H9 (cell line): Measurements from ENCODE around the gene DIP2C. TPM values are rescaled to one million over a fixed set of nuclear protein-coding genes. Genes with fewer than 3 reads are reported as not detected.

Experiments used
- DNase-seq: peaks from one replicate; pipeline ENCODE4 v3.0.0-alpha.2; 2017
- H2AFZ ChIP-seq: one replicate; pipeline ENCODE4 v1.6.1; 2013; ENCODE audit warnings: mild to moderate bottlenecking, low read length, control low read depth, moderate library complexity
- H2AK5ac ChIP-seq: 2 replicates; pipeline ENCODE4 v1.6.1; 2013; ENCODE audit warnings: low read length, control low read depth, mixed read lengths; ENCODE audit not compliant: insufficient read length
- H2BK120ac ChIP-seq: one replicate; pipeline ENCODE4 v1.6.1; 2013; ENCODE audit warnings: low read depth, mild to moderate bottlenecking, low read length, control low read depth, inconsistent platforms; ENCODE audit not compliant: poor library complexity, severe bottlenecking
- H2BK12ac ChIP-seq: 2 replicates; pipeline ENCODE4 v1.6.1; 2013; ENCODE audit warnings: low read length, control low read depth, mixed read lengths, low read depth; ENCODE audit not compliant: insufficient read length
- H2BK15ac ChIP-seq: 2 replicates; pipeline ENCODE4 v1.6.1; 2013; ENCODE audit warnings: low read depth, low read length, control low read depth
- H2BK20ac ChIP-seq: one replicate; pipeline ENCODE4 v1.6.1; 2013; ENCODE audit warnings: low read depth, mild to moderate bottlenecking, low read length, control low read depth, inconsistent platforms; ENCODE audit not compliant: poor library complexity, severe bottlenecking
- H2BK5ac ChIP-seq: 2 replicates; pipeline ENCODE4 v1.6.1; 2013; ENCODE audit warnings: low read length, control low read depth, mixed read lengths; ENCODE audit not compliant: insufficient read length
- H3K14ac ChIP-seq: 2 replicates; pipeline ENCODE4 v1.6.1; 2013; ENCODE audit warnings: low read length, control low read depth; ENCODE audit not compliant: insufficient read depth
- H3K18ac ChIP-seq: 2 replicates; pipeline ENCODE4 v1.6.1; 2013; ENCODE audit warnings: low read depth, mild to moderate bottlenecking, mixed read lengths, low read length, control low read depth; ENCODE audit not compliant: insufficient read length
- H3K23ac ChIP-seq: 2 replicates; pipeline ENCODE4 v1.6.1; 2013; ENCODE audit warnings: low read length, control low read depth, mixed read lengths, low read depth; ENCODE audit not compliant: insufficient read length
- H3K23me2 ChIP-seq: 2 replicates; pipeline ENCODE4 v1.6.1; 2013; ENCODE audit warnings: low read depth, mild to moderate bottlenecking, mixed read lengths, low read length, control low read depth; ENCODE audit not compliant: insufficient read length, poor library complexity, severe bottlenecking
- H3K27ac ChIP-seq: 2 replicates; pipeline ENCODE4 v1.5.1; 2013; ENCODE audit warnings: low read length, control low read depth, mixed read lengths, low read depth; ENCODE audit not compliant: insufficient read length
- H3K27me3 ChIP-seq: 2 replicates; pipeline ENCODE4 v1.6.1; 2013; ENCODE audit warnings: low read length, control low read depth, inconsistent platforms; ENCODE audit not compliant: insufficient read depth
- H3K4ac ChIP-seq: 2 replicates; pipeline ENCODE4 v1.6.1; 2013; ENCODE audit warnings: low read depth, mild to moderate bottlenecking, control low read depth, inconsistent platforms, low read length, moderate library complexity
- H3K4me1 ChIP-seq: 2 replicates; pipeline ENCODE4 v1.6.1; 2013; ENCODE audit warnings: low read length, control low read depth, inconsistent platforms; ENCODE audit not compliant: insufficient read depth
- H3K4me2 ChIP-seq: 2 replicates; pipeline ENCODE4 v1.6.1; 2013; ENCODE audit warnings: low read length, control low read depth, mixed read lengths; ENCODE audit not compliant: insufficient read length, insufficient read depth
- H3K56ac ChIP-seq: 2 replicates; pipeline ENCODE4 v1.6.1; 2013; ENCODE audit warnings: low read depth, mild to moderate bottlenecking, mixed read lengths, low read length, control low read depth; ENCODE audit not compliant: insufficient read length
- H3K79me1 ChIP-seq: 2 replicates; pipeline ENCODE4 v1.6.1; 2013; ENCODE audit warnings: low read depth, mild to moderate bottlenecking, moderate library complexity, low read length, control low read depth, inconsistent platforms; ENCODE audit not compliant: insufficient read depth, poor library complexity, severe bottlenecking
- H3K79me2 ChIP-seq: 2 replicates; pipeline ENCODE4 v1.6.1; 2013; ENCODE audit warnings: low read length, control low read depth, inconsistent platforms; ENCODE audit not compliant: insufficient read depth
- H3K9ac ChIP-seq: 2 replicates; pipeline ENCODE4 v1.6.1; 2013; ENCODE audit warnings: low read length, control low read depth, mixed read lengths; ENCODE audit not compliant: insufficient read length; ENCODE audit errors: extremely low read depth
- H3K9me3 ChIP-seq: one replicate; pipeline ENCODE4 v1.6.1; 2013; ENCODE audit warnings: low read depth, low read length, inconsistent platforms; ENCODE audit not compliant: control insufficient read depth
- H3T11ph ChIP-seq: one replicate; pipeline ENCODE4 v1.6.1; 2013; ENCODE audit warnings: mild to moderate bottlenecking, low read length, control low read depth, inconsistent platforms
- H4K20me1 ChIP-seq: one replicate; pipeline ENCODE4 v1.6.1; 2013; ENCODE audit not compliant: control insufficient read depth, insufficient read length, insufficient read depth
- H4K5ac ChIP-seq: 2 replicates; pipeline ENCODE4 v1.6.1; 2013; ENCODE audit warnings: low read depth, mild to moderate bottlenecking, mixed read lengths, low read length, control low read depth; ENCODE audit not compliant: insufficient read length
- H4K8ac ChIP-seq: replicated peaks from 2 replicates; pipeline ENCODE4 v1.6.1; 2013; ENCODE audit warnings: low read length, control low read depth, mixed read lengths, low read depth; ENCODE audit not compliant: insufficient read length
- H4K91ac ChIP-seq: 2 replicates; pipeline ENCODE4 v1.6.1; 2013; ENCODE audit warnings: low read depth, mild to moderate bottlenecking, moderate library complexity, mixed read lengths, low read length, control low read depth; ENCODE audit not compliant: insufficient read length
- H3K27ac Mint-ChIP-seq, 3 experiments: 2 replicates in 2 of 3; 3 replicates in 1 of 3; pipeline ENCODE4 v1.8.0; 2020 to 2021; ENCODE audit warnings: mixed read lengths in 3 of 3, mild to moderate bottlenecking in 1 of 3, moderate library complexity in 1 of 3
- H3K27me3 Mint-ChIP-seq: 2 replicates; pipeline ENCODE4 v1.8.0; 2021; ENCODE audit warnings: low read depth, mild to moderate bottlenecking, moderate library complexity, mixed read lengths
- H3K36me3 Mint-ChIP-seq, 3 experiments: 2 replicates in 2 of 3; 3 replicates in 1 of 3; pipeline ENCODE4 v1.8.0; 2020 to 2021; ENCODE audit warnings: low read depth in 3 of 3, mixed read lengths in 3 of 3; ENCODE audit not compliant: insufficient read depth in 1 of 3
- H3K4me1 Mint-ChIP-seq, 2 experiments: 2 replicates each; pipeline ENCODE4 v1.8.0; 2020; ENCODE audit warnings: mixed read lengths in 2 of 2
- H3K4me3 Mint-ChIP-seq, 2 experiments: 2 replicates in 1 of 2; 3 replicates in 1 of 2; pipeline ENCODE4 v1.8.0; 2020 to 2021; ENCODE audit warnings: mild to moderate bottlenecking in 2 of 2, mixed read lengths in 2 of 2, moderate library complexity in 1 of 2
- H3K9me3 Mint-ChIP-seq, 2 experiments: 2 replicates in 1 of 2; 3 replicates in 1 of 2; pipeline ENCODE4 v1.8.0; 2020; ENCODE audit warnings: mild to moderate bottlenecking in 2 of 2, mixed read lengths in 2 of 2, moderate library complexity in 1 of 2
- WGBS: extraction: QIAGEN DNeasy Blood & Tissue Kit; methylation state at CpG from one replicate; pipeline ENCODE4 v1.1.7; 2013; ENCODE audit warnings: missing lambda C conversion rate, low lambda C conversion rate, mixed read lengths; ENCODE audit not compliant: insufficient read length; ENCODE audit errors: extremely low coverage; 5-methylcytosine and 5-hydroxymethylcytosine counted together
- total RNA-seq: library from RNA; stranded (reverse); gene quantifications from 2 replicates; pipeline ENCODE4 v1.2.1, GENCODE V29; 2021
- TF ChIP-seq, protein P1 (sequence below): fragments of 200-600 bp; sonication (generic); conservative IDR thresholded peaks from 3 replicates; pipeline ENCODE4 v1.8.0; 2021; ENCODE audit warnings: antibody characterized with exemption, mild to moderate bottlenecking

DIP2C gene
- total RNA-seq, 1 experiment from 2014 or later = 7.9 TPM

DNA sequence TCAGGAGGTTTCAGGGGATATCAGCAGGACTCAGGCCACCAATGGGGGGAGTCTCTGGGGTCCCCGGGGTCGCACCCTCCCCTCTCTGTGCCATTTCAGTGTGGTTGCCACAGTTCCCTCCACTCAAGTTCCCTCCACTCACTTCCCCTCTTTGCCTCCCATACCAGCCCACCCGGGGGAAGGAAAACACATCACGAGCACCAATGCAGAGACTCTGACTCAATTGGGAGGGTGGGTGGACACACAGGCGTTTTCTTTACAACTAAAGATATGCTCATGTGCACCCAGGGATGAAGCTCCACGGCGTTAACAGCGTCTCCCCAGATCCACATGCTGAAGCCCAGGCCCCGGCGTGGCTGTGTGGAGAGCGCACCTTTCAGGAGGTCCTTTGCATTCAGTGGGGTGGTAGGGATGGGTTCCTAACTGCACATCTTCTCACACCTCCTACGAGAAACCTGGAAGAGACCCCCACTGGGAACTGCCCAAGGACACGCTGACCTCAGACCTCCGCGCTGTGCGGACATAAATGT is 300.1 kb downstream of the DIP2C start:
- TF ChIP-seq, protein P1, sequence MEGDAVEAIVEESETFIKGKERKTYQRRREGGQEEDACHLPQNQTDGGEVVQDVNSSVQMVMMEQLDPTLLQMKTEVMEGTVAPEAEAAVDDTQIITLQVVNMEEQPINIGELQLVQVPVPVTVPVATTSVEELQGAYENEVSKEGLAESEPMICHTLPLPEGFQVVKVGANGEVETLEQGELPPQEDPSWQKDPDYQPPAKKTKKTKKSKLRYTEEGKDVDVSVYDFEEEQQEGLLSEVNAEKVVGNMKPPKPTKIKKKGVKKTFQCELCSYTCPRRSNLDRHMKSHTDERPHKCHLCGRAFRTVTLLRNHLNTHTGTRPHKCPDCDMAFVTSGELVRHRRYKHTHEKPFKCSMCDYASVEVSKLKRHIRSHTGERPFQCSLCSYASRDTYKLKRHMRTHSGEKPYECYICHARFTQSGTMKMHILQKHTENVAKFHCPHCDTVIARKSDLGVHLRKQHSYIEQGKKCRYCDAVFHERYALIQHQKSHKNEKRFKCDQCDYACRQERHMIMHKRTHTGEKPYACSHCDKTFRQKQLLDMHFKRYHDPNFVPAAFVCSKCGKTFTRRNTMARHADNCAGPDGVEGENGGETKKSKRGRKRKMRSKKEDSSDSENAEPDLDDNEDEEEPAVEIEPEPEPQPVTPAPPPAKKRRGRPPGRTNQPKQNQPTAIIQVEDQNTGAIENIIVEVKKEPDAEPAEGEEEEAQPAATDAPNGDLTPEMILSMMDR = no peak
- WGBS = no CpG with 5 or more reads among the region's 16 CpGs
- Histone ChIP-seq H4K5ac (no peak overlapping the region), H2BK12ac (no peak overlapping the region), H3K27me3 (no peaks in the 10 kb centered on the region), H2BK120ac (no peak overlapping the region), H3K79me1 (no peaks in the 10 kb centered on the region), H3K9ac (no peak overlapping the region), H4K91ac (no peak overlapping the region), H2AK5ac (no peak overlapping the region), H3K56ac (no peak overlapping the region), H2BK15ac (no peak overlapping the region), H3K9me3 (no peaks in the 10 kb centered on the region), H3K79me2 (no peaks in the 10 kb centered on the region), H2BK20ac (no peak overlapping the region), H3K4ac (no peak overlapping the region), H3K4me2 (no peak overlapping the region), H4K20me1 (no peaks in the 10 kb centered on the region), H3T11ph (no peak overlapping the region), H3K4me1 (no peaks in the 10 kb centered on the region), H2AFZ (no peak overlapping the region), H3K14ac (no peak overlapping the region), H3K23me2 (no peaks in the 10 kb centered on the region), H4K8ac (no peak overlapping the region), H3K27ac (no peak overlapping the region), H2BK5ac (no peak overlapping the region), H3K23ac (no peak overlapping the region), H3K18ac (no peak overlapping the region)
- Mint-ChIP-seq H3K4me3 (no peak overlapping the region), H3K4me1 (peaks cover 3 to 5% of the 10 kb centered on the region in 2 experiments; a peak in 2 of 4 replicates), H3K27me3 (no peaks in the 10 kb centered on the region), H3K27ac (peak overlapping the region in 1 of 3 experiments; percentile 72; a peak in 1 of 7 replicates), H3K36me3 (peaks cover 3 to 12% (median 11%) of the 10 kb centered on the region in 3 experiments; a peak in 6 of 7 replicates), H3K9me3 (0 out of 5 replicates have a peak, but pooled peaks cover 0 to 2% of the 10 kb centered on the region in 2 experiments)
- no peak for DNase-seq
